ENCODE data around the gene GOLGA1.

GOLGA1 gene

GRCh38 chr9:124889006-124889405 lies 51.9 kb downstream of the GOLGA1 start:
- no peaks in the 10 kb centered on the region; the same call in 1 of the 2 replicates for H3K36me3 ChIP-seq (replicated peaks; ENCODE audit: insufficient read depth, low read length)
- no peak overlapping the region for H3K9ac ChIP-seq (ENCODE audit: low read length)
- DNase-seq, result no peak

DNA sequence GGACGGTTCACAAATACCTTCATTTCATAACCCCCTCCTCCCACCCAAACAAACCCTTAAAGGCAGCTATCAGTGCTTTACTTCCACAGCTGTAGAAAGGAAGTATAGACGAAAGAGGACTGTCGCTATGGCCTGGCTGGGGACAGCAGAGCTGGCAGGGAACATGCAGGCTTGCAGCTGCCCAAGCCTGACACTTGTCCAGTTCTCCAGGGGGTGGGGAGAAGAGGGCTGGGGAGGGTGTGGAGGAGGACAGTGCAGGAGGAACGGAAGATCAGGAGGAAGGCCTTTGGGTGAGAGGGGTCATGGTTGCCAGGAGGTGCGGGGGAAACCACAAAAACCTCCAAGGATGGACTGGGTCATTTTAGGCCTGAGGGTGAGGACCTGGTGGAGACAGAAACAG lies 53.1 kb downstream of the GOLGA1 start:
- Histone ChIP-seq H3K27ac (ENCODE audit: low read length) (no peak overlapping the region), H3K9me3 (replicated peaks; ENCODE audit: insufficient read depth, low read length) (no peaks in the 10 kb centered on the region), H3K4me2 (ENCODE audit: low read depth, low read length) (no peak overlapping the region), H3F3A (ENCODE audit: insufficient read depth, low read length) (no peaks in the 10 kb centered on the region), H3K36me3 (replicated peaks; ENCODE audit: insufficient read depth, low read length) (no peaks in the 10 kb centered on the region; the same call in 1 of the 2 replicates), H3K4me1 (ENCODE audit: low read length) (no peaks in the 10 kb centered on the region), H3K9me2 (replicated peaks; ENCODE audit: insufficient read depth, low read length) (no peaks in the 10 kb centered on the region), H2AFZ (ENCODE audit: low read length) (no peak overlapping the region), H3K79me2 (ENCODE audit: low read length) (no peaks in the 10 kb centered on the region), H3K4me3 (ENCODE audit: low read length) (no peak overlapping the region), H4K20me1 (ENCODE audit: insufficient read depth, low read length) (no peaks in the 10 kb centered on the region), H3K9ac (ENCODE audit: low read length) (no peak overlapping the region), H3K27me3 (replicated peaks; ENCODE audit: insufficient read depth, low read length) (no peaks in the 10 kb centered on the region)
- DNase-seq, result no peak
- TF ChIP-seq EZH2phosphoT487 (IDR thresholded peaks at IDR 0.05; ENCODE audit: low read length), result no peak
- TF ChIP-seq, protein P1, sequence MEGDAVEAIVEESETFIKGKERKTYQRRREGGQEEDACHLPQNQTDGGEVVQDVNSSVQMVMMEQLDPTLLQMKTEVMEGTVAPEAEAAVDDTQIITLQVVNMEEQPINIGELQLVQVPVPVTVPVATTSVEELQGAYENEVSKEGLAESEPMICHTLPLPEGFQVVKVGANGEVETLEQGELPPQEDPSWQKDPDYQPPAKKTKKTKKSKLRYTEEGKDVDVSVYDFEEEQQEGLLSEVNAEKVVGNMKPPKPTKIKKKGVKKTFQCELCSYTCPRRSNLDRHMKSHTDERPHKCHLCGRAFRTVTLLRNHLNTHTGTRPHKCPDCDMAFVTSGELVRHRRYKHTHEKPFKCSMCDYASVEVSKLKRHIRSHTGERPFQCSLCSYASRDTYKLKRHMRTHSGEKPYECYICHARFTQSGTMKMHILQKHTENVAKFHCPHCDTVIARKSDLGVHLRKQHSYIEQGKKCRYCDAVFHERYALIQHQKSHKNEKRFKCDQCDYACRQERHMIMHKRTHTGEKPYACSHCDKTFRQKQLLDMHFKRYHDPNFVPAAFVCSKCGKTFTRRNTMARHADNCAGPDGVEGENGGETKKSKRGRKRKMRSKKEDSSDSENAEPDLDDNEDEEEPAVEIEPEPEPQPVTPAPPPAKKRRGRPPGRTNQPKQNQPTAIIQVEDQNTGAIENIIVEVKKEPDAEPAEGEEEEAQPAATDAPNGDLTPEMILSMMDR (IDR thresholded peaks at IDR 0.05; ENCODE audit: low read length), result no peak
- TF ChIP-seq EZH2 (optimal IDR thresholded peaks at IDR 0.05; ENCODE audit: low read depth, low read length), result no peak

More at GRCh38 chr9:124889006-124889405, 51.9 kb downstream of the GOLGA1 start:
- no peaks in the 10 kb centered on the region for H3F3A ChIP-seq (ENCODE audit: insufficient read depth, low read length)
- no peaks in the 10 kb centered on the region for H3K79me2 ChIP-seq (ENCODE audit: low read length)
- H3K27me3 ChIP-seq (replicated peaks; ENCODE audit: insufficient read depth, low read length), result no peaks in the 10 kb centered on the region
- no peaks in the 10 kb centered on the region for H3K9me3 ChIP-seq (replicated peaks; ENCODE audit: insufficient read depth, low read length)
- no peak overlapping the region for H3K4me2 ChIP-seq (ENCODE audit: low read depth, low read length)
- H2AFZ ChIP-seq (ENCODE audit: low read length), result no peak overlapping the region
- TF ChIP-seq EZH2 (optimal IDR thresholded peaks at IDR 0.05; ENCODE audit: low read depth, low read length), result no peak
- no peak for TF ChIP-seq EZH2phosphoT487 (IDR thresholded peaks at IDR 0.05; ENCODE audit: low read length)
- TF ChIP-seq, protein P1 (IDR thresholded peaks at IDR 0.05; ENCODE audit: low read length), result no peak
- no peak overlapping the region for H3K27ac ChIP-seq (ENCODE audit: low read length)
- no peaks in the 10 kb centered on the region for H3K4me1 ChIP-seq (ENCODE audit: low read length)
- no peak overlapping the region for H3K4me3 ChIP-seq (ENCODE audit: low read length)
- H3K9me2 ChIP-seq (replicated peaks; ENCODE audit: insufficient read depth, low read length), result no peaks in the 10 kb centered on the region
- H4K20me1 ChIP-seq (ENCODE audit: insufficient read depth, low read length), result no peaks in the 10 kb centered on the region

DNA sequence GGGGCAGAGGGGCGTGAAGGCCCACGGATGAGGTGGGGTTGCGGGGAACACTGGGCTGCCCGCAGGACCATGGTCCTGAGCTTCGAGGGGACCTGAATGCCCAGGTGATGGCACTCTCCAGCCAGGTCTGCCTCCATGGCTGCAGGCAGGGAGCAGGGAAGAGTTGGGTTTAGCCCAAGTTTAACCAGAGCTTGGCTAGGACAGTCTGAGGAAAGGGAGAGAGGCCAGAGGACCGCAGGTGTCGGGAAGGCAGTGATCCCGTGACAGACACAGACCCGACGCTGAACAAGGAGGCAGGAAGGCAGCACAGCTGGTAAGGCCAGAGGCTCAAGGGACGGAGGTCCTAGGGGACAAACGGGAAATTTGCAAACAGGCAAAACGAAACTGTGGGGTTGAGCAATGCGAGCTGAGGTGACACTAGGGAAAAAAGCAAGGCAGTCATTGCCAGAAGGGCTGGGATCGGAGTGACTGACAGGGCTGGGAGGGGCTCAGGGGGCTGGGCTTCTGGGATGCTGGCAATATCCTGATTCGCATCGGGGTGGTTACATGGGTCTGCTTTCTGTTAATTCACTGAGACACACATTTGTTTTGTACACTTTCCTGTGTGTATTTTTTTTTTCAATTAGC lies 53.9 kb downstream of the GOLGA1 start:
- Histone ChIP-seq H3F3A (ENCODE audit: insufficient read depth, low read length) (no peaks in the 10 kb centered on the region), H3K36me3 (replicated peaks; ENCODE audit: insufficient read depth, low read length) (no peaks in the 10 kb centered on the region; the same call in 1 of the 2 replicates), H2AFZ (ENCODE audit: low read length) (no peak overlapping the region), H3K4me3 (ENCODE audit: low read length) (no peak overlapping the region), H3K9ac (ENCODE audit: low read length) (no peak overlapping the region), H3K79me2 (ENCODE audit: low read length) (no peaks in the 10 kb centered on the region), H3K27ac (ENCODE audit: low read length) (no peak overlapping the region), H3K9me2 (replicated peaks; ENCODE audit: insufficient read depth, low read length) (no peaks in the 10 kb centered on the region), H3K4me1 (ENCODE audit: low read length) (no peaks in the 10 kb centered on the region), H4K20me1 (ENCODE audit: insufficient read depth, low read length) (no peaks in the 10 kb centered on the region), H3K9me3 (replicated peaks; ENCODE audit: insufficient read depth, low read length) (no peaks in the 10 kb centered on the region), H3K4me2 (ENCODE audit: low read depth, low read length) (no peak overlapping the region), H3K27me3 (replicated peaks; ENCODE audit: insufficient read depth, low read length) (no peaks in the 10 kb centered on the region)
- no peak for TF ChIP-seq EZH2 (optimal IDR thresholded peaks at IDR 0.05; ENCODE audit: low read depth, low read length)
- TF ChIP-seq, protein P1 (IDR thresholded peaks at IDR 0.05; ENCODE audit: low read length), result no peak
- no peak for TF ChIP-seq EZH2phosphoT487 (IDR thresholded peaks at IDR 0.05; ENCODE audit: low read length)
- DNase-seq, result no peak
